IMR-90 (cell line): Measurements from ENCODE around the gene METRNL. TPM values are rescaled to one million over a fixed set of nuclear protein-coding genes. Genes with fewer than 3 reads are reported as not detected.

ENCODE experiments used
- ATAC-seq: fragments of 200-7000 bp; cut with Tn5 transposase; 2 replicates; pipeline ENCODE4 v1.9.1; 2020; ENCODE audit warnings: low read depth, mild to moderate bottlenecking, moderate library complexity
- BruUV-seq: library from RNA; stranded (reverse); fragments of 400-500 nt; replicated peaks from 2 replicates; lab custom pipeline; 2021; lab: Mats Ljungman, UMichigan
- CTCF ChIA-PET: fragments of 300-600 bp; formaldehyde crosslinking; extraction: SDS; loops from one replicate; lab custom pipeline; 2021; ENCODE audit warnings: antibody characterized with exemption; lab: Yijun Ruan, JAX
- POLR2A ChIA-PET: fragments of 300-600 bp; sonication (Branson Sonifier 250); formaldehyde crosslinking; loops from one replicate; lab custom pipeline; 2022; ENCODE audit warnings: antibody characterized with exemption; ENCODE audit not compliant: unreplicated experiment; lab: Charles Lee
- DNase-seq: peaks from one replicate; pipeline ENCODE4 v3.0.0; 2013
- H2AFZ ChIP-seq: replicated peaks from 2 replicates; pipeline ENCODE3; 2013; ENCODE audit warnings: low read length, mild to moderate bottlenecking; ENCODE audit not compliant: poor library complexity
- H2AK5ac ChIP-seq: 2 replicates; pipeline ENCODE4 v1.6.1; 2013; ENCODE audit warnings: low read depth, low read length, inconsistent platforms
- H2AK9ac ChIP-seq: replicated peaks from 2 replicates; pipeline ENCODE3; 2013; ENCODE audit warnings: mild to moderate bottlenecking, low read depth, low read length, moderate library complexity; ENCODE audit not compliant: poor library complexity
- H2BK120ac ChIP-seq: 2 replicates; pipeline ENCODE4 v1.6.1; 2013; ENCODE audit warnings: low read depth, low read length, inconsistent platforms
- H2BK15ac ChIP-seq: 3 replicates; pipeline ENCODE4 v1.6.1; 2013; ENCODE audit warnings: low read depth, low read length, inconsistent platforms
- H2BK20ac ChIP-seq: 2 replicates; pipeline ENCODE4 v1.6.1; 2013; ENCODE audit warnings: low read depth, mild to moderate bottlenecking, inconsistent platforms, low read length, moderate library complexity
- H2BK5ac ChIP-seq: 2 replicates; pipeline ENCODE4 v1.6.1; 2013; ENCODE audit warnings: mild to moderate bottlenecking, low read depth, low read length, inconsistent platforms; ENCODE audit not compliant: poor library complexity, severe bottlenecking
- H3K14ac ChIP-seq: replicated peaks from 2 replicates; pipeline ENCODE4 v1.6.1; 2013; ENCODE audit warnings: low read depth, low read length, inconsistent platforms
- H3K18ac ChIP-seq: 2 replicates; pipeline ENCODE4 v1.6.1; 2013; ENCODE audit warnings: low read depth, low read length, control low read depth
- H3K23ac ChIP-seq: 2 replicates; pipeline ENCODE4 v1.6.1; 2013; ENCODE audit warnings: low read depth, low read length, inconsistent platforms
- H3K27ac ChIP-seq: 2 replicates; pipeline ENCODE4 v1.5.1; 2013; ENCODE audit warnings: mild to moderate bottlenecking, control low read depth, low read length; ENCODE audit not compliant: insufficient read depth
- H3K27me3 ChIP-seq: 2 replicates; pipeline ENCODE4 v1.6.1; 2013; ENCODE audit warnings: low read length; ENCODE audit not compliant: control insufficient read depth, insufficient read depth
- H3K36me3 ChIP-seq: 2 replicates; pipeline ENCODE4 v1.6.1; 2013; ENCODE audit warnings: low read length, mixed read lengths; ENCODE audit not compliant: control insufficient read depth, insufficient read depth
- H3K4ac ChIP-seq: 2 replicates; pipeline ENCODE4 v1.6.1; 2013; ENCODE audit warnings: low read depth, low read length, inconsistent platforms
- H3K4me1 ChIP-seq: 2 replicates; pipeline ENCODE4 v1.6.1; 2013; ENCODE audit warnings: low read length, mixed read lengths; ENCODE audit not compliant: control insufficient read depth, insufficient read depth
- H3K4me2 ChIP-seq: 2 replicates; pipeline ENCODE4 v1.6.1; 2013; ENCODE audit warnings: low read depth, mild to moderate bottlenecking, control low read depth, low read length, moderate library complexity
- H3K4me3 ChIP-seq: 2 replicates; pipeline ENCODE4 v1.5.1; 2013; ENCODE audit warnings: low read depth, mild to moderate bottlenecking, control low read depth, low read length, moderate library complexity; ENCODE audit not compliant: insufficient read depth
- H3K56ac ChIP-seq: 2 replicates; pipeline ENCODE4 v1.6.1; 2013; ENCODE audit warnings: low read length, inconsistent platforms; ENCODE audit not compliant: insufficient read depth; ENCODE audit errors: extremely low read depth
- H3K79me1 ChIP-seq, 2 experiments: 2 replicates each; pipeline ENCODE4 v1.6.1; 2013; ENCODE audit warnings: low read length in 2 of 2, inconsistent platforms in 1 of 2, low read depth in 1 of 2
- H3K9ac ChIP-seq: 2 replicates; pipeline ENCODE4 v1.6.1; 2013; ENCODE audit warnings: low read depth, low read length, control low read depth
- H3K9me1 ChIP-seq: 2 replicates; pipeline ENCODE4 v1.6.1; 2013; ENCODE audit warnings: low read length, inconsistent platforms; ENCODE audit not compliant: insufficient read depth
- H3K9me3 ChIP-seq: 2 replicates; pipeline ENCODE4 v1.6.1; 2013; ENCODE audit warnings: low read length; ENCODE audit not compliant: control insufficient read depth, insufficient read depth
- H4K20me1 ChIP-seq: 2 replicates; pipeline ENCODE4 v1.6.1; 2013; ENCODE audit warnings: low read length, inconsistent platforms; ENCODE audit not compliant: insufficient read depth
- H4K5ac ChIP-seq: 2 replicates; pipeline ENCODE4 v1.6.1; 2013; ENCODE audit warnings: mild to moderate bottlenecking, low read depth, low read length, control low read depth
- H4K8ac ChIP-seq, 2 experiments: 2 replicates each; pipeline ENCODE4 v1.6.1; 2013; ENCODE audit warnings: low read depth in 2 of 2, low read length in 2 of 2, control low read depth in 1 of 2, inconsistent platforms in 1 of 2
- H4K91ac ChIP-seq: 2 replicates; pipeline ENCODE4 v1.6.1; 2013; ENCODE audit warnings: low read depth, low read length, inconsistent platforms; ENCODE audit not compliant: insufficient read depth
- FOS ChIP-seq: fragments of 150-350 bp; IDR thresholded peaks from 2 replicates; pipeline ENCODE4 v1.6.1; 2016; ENCODE audit warnings: low read depth, low read length
- MXI1 ChIP-seq: IDR thresholded peaks from 2 replicates; pipeline ENCODE4 v1.6.1; 2012; ENCODE audit warnings: low read depth, mild to moderate bottlenecking, low read length, moderate library complexity, borderline replicate concordance
- RCOR1 ChIP-seq: IDR thresholded peaks from 2 replicates; pipeline ENCODE4 v1.6.1; 2012; ENCODE audit warnings: mild to moderate bottlenecking, low read length, improper control_type of control experiment; ENCODE audit not compliant: insufficient replicate concordance
- WGBS, 2 experiments: methylation state at CpG; one replicate each; pipeline versions ENCODE4 v1.1.5 to v1.1.7; 2013; ENCODE audit warnings: missing lambda C conversion rate in 2 of 2; ENCODE audit not compliant: insufficient read length in 1 of 2; ENCODE audit errors: extremely low coverage in 2 of 2; 5-methylcytosine and 5-hydroxymethylcytosine counted together
- dilution Hi-C: fragments of 300-500 bp; cut with HindIII; formaldehyde crosslinking; loops from one replicate; pipeline ENCODE4 v1.14.3; 2018; ENCODE audit warnings: low sequenced_read_pairs; ENCODE audit not compliant: unreplicated experiment
- in situ Hi-C: fragments of 300-500 bp; cut with MboI; formaldehyde crosslinking; loops from 3 replicates; pipeline ENCODE4 v1.14.3; 2019; ENCODE audit warnings: low sequenced_read_pairs, inconsistent platforms, mixed read lengths
- intact Hi-C: fragments of 100-400 bp; cut with micrococcal nuclease; formaldehyde crosslinking; loops from 2 replicates; pipeline ENCODE4 v1.10.0; 2022
- polyA plus RNA-seq, 3 experiments: library from polyadenylated mRNA; depleted of rRNA; stranded (reverse); fragments of >200 nt; gene quantifications; 2 replicates each; pipeline ENCODE4 v1.2.3, GENCODE V29; 2012; ENCODE audit warnings: low replicate concordance in 1 of 3
- total RNA-seq: library from RNA; depleted of rRNA; stranded (reverse); fragments of >200 nt; gene quantifications from 2 replicates; pipeline ENCODE4 v1.2.3, GENCODE V29; 2012
- TF ChIP-seq, protein P1 (sequence below): fragments of 150-350 bp; IDR thresholded peaks from 2 replicates; pipeline ENCODE4 v1.6.1; 2017; ENCODE audit warnings: mild to moderate bottlenecking, antibody characterized with exemption, low read length, low read depth
- TF ChIP-seq, protein P2 (sequence below): conservative IDR thresholded peaks from 2 replicates; pipeline ENCODE4 v1.5.1; 2012; ENCODE audit warnings: mild to moderate bottlenecking, low read depth, low read length, improper control_type of control experiment

The METRNL gene
- total and polyA plus RNA-seq, 2 of the 4 experiments (the other 2 are of a cell fraction), result 17.9 to 48.2 TPM

DNA sequence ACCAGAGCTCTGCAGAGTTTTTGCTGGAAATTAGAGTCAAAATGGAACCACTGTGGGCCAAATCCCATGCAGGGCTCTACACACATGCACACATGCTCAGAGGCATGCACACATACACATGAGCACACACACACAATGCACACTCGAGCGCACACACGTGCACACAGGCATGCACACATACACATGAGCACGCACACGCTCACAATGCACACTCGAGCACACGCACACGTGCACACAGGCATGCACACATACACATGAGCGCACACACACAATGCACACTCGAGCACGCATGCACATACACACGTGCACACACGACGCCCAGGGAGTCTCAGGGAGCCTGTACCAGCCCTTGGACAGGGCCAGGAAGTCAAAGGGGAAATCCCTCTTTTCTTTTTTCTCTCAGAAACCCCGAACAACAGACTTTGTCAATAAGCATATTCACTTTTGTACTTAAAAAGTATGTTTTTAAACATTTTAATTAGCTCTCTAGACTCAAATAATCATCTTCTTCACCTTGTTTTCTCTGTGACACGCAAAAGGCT is 8.5 kb upstream of the METRNL start:
- dilution Hi-C loops, result no loop called here
- DNase-seq, result no peak
- no peaks in the 10 kb centered on the region for H4K20me1 ChIP-seq
- H2BK5ac ChIP-seq, result no peak overlapping the region
- no peaks in the 10 kb centered on the region; the same call in 1 of the 2 replicates for H3K27me3 ChIP-seq
- no TSS peak for BruUV-seq
- H3K9me3 ChIP-seq, result no peaks in the 10 kb centered on the region
- H3K4me3 ChIP-seq, result no peak overlapping the region
- H2AK5ac ChIP-seq, result no peak overlapping the region
- H3K9ac ChIP-seq, result no peak overlapping the region
- H3K23ac ChIP-seq, result no peak overlapping the region
- H3K56ac ChIP-seq, result no peak overlapping the region
- in situ Hi-C loops, result no loop called here
- no peak overlapping the region for H3K14ac ChIP-seq
- H3K4me2 ChIP-seq, result no peak overlapping the region
- H2AK9ac ChIP-seq, result no peak overlapping the region
- no peak overlapping the region for H2BK15ac ChIP-seq
- no peak overlapping the region for H3K27ac ChIP-seq
- intact Hi-C loops, result no loop called here
- H3K18ac ChIP-seq, result no peak overlapping the region
- peaks cover 6% of the 10 kb centered on the region; the same call in 1 of the 2 replicates for H3K9me1 ChIP-seq
- no peaks in the 10 kb centered on the region for H3K36me3 ChIP-seq
- no peak overlapping the region for H3K4ac ChIP-seq
- H2BK120ac ChIP-seq, result no peak overlapping the region
- TF ChIP-seq RCOR1, result no peak
- no peak for TF ChIP-seq FOS
- TF ChIP-seq, protein P1, sequence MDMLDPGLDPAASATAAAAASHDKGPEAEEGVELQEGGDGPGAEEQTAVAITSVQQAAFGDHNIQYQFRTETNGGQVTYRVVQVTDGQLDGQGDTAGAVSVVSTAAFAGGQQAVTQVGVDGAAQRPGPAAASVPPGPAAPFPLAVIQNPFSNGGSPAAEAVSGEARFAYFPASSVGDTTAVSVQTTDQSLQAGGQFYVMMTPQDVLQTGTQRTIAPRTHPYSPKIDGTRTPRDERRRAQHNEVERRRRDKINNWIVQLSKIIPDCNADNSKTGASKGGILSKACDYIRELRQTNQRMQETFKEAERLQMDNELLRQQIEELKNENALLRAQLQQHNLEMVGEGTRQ, result no peak
- no peak for TF ChIP-seq MXI1
- TF ChIP-seq, protein P2, sequence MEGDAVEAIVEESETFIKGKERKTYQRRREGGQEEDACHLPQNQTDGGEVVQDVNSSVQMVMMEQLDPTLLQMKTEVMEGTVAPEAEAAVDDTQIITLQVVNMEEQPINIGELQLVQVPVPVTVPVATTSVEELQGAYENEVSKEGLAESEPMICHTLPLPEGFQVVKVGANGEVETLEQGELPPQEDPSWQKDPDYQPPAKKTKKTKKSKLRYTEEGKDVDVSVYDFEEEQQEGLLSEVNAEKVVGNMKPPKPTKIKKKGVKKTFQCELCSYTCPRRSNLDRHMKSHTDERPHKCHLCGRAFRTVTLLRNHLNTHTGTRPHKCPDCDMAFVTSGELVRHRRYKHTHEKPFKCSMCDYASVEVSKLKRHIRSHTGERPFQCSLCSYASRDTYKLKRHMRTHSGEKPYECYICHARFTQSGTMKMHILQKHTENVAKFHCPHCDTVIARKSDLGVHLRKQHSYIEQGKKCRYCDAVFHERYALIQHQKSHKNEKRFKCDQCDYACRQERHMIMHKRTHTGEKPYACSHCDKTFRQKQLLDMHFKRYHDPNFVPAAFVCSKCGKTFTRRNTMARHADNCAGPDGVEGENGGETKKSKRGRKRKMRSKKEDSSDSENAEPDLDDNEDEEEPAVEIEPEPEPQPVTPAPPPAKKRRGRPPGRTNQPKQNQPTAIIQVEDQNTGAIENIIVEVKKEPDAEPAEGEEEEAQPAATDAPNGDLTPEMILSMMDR, result no peak
- ChIA-PET POLR2A (no interaction called here), CTCF (no interaction called here)
- H4K91ac ChIP-seq, result no peak overlapping the region
- no peaks in the 10 kb centered on the region for H3K79me1 ChIP-seq
- H4K8ac ChIP-seq, result no peak overlapping the region
- no peaks in the 10 kb centered on the region for H3K4me1 ChIP-seq
- no peak overlapping the region for H4K5ac ChIP-seq
- no peak overlapping the region for H2AFZ ChIP-seq
- no peak for ATAC-seq
- no peak overlapping the region for H2BK20ac ChIP-seq
- WGBS, 2 experiments, result no CpG with 5 or more reads among the region's 16 CpGs
